Sciatic nerve (tissue), 2 donors: ENCODE measurements around the gene CYP19A1. TPM values are rescaled to one million over a fixed set of nuclear protein-coding genes. Genes with fewer than 3 reads are reported as not detected.
"Not testable (repeated sequence)": the region's sequence is repeated elsewhere in the genome, so short reads cannot be mapped to it uniquely, and the experiment has no call there.

Experiments used
- ATAC-seq: fragments of 200-7000 bp; cut with Tn5 transposase; one replicate; pipeline ENCODE4 v1.9.1; 2020; ENCODE audit warnings: mild to moderate bottlenecking, moderate library complexity
- DNase-seq: peaks from one replicate; pipeline ENCODE4 v3.0.0-alpha.2; 2020; ENCODE audit warnings: low spot score
- intact Hi-C: fragments of 100-400 bp; cut with DNase I; formaldehyde crosslinking; loops from one replicate; pipeline ENCODE4 v1.14.2; 2022
- total RNA-seq: library from RNA; stranded (reverse); fragmentation: NEBNext Ultra II Directional; extraction: Animal tissue kit (Norgen Biotek cat#: 25700); gene quantifications from one replicate; pipeline ENCODE4 v1.2.1, GENCODE V29; 2021
- donor health status: DM: no; HTN: no; CAD: no.
- donor health status: DM: no; HTN: no; CAD: no.

Gene CYP19A1
- total RNA-seq, 1 donor from 2014 or later = 24.0 TPM

GRCh38 chr15:51280838-51281237 lies 57.6 kb downstream of the CYP19A1 start:
- no peak for ATAC-seq

GRCh38 chr15:51279391-51279790 lies 59.0 kb downstream of the CYP19A1 start:
- DNase-seq = no peak
- intact Hi-C loops = no loop called here
- no peak for ATAC-seq

More at GRCh38 chr15:51280838-51281237, 57.6 kb downstream of the CYP19A1 start:
- intact Hi-C loops = loop anchor here (10.0 kb wide), 1 partner anchor 104 kb away; no protein-coding TSS in a partner anchor
- DNase-seq = no peak

- ATAC-seq = peak; percentile 86
- no peak for DNase-seq
These were observed 61.3 kb downstream of the CYP19A1 start for GRCh38 chr15:51277101-51277500.

GRCh38 chr15:51274956-51275355 lies 63.4 kb downstream of the CYP19A1 start:
- no peak for DNase-seq
- intact Hi-C loops = no loop called here
- ATAC-seq = no peak

More at GRCh38 chr15:51277101-51277500, 61.3 kb downstream of the CYP19A1 start:
- intact Hi-C loops = no loop called here

GRCh38 chr15:51270706-51271105 lies 67.7 kb downstream of the CYP19A1 start:
- ATAC-seq = peak; percentile 64
- DNase-seq = no peak
- intact Hi-C loops = no loop called here

GRCh38 chr15:51269496-51269895 lies 68.9 kb downstream of the CYP19A1 start:
- no peak for ATAC-seq
- DNase-seq = no peak
- intact Hi-C loops = no loop called here

GRCh38 chr15:51267703-51268083 lies 70.7 kb downstream of the CYP19A1 start:
- ATAC-seq (peak; percentile 46), DNase-seq (peak; percentile 64)

GRCh38 chr15:51267051-51267702 lies 71.2 kb downstream of the CYP19A1 start:
- DNase-seq (no peak), ATAC-seq (peak; percentile 60)
- intact Hi-C loops = no loop called here

More at GRCh38 chr15:51267703-51268083, 70.7 kb downstream of the CYP19A1 start:
- intact Hi-C loops = no loop called here

GRCh38 chr15:51266656-51267050 lies 71.7 kb downstream of the CYP19A1 start:
- intact Hi-C loops = no loop called here

GRCh38 chr15:51265037-51265555 lies 73.3 kb downstream of the CYP19A1 start:
- ATAC-seq (peak; percentile 49), DNase-seq (no peak)
- intact Hi-C loops = no loop called here

More at GRCh38 chr15:51266656-51267050, 71.7 kb downstream of the CYP19A1 start:
- ATAC-seq (peak; percentile 13), DNase-seq (no peak)

GRCh38 chr15:51263726-51264125 lies 74.7 kb downstream of the CYP19A1 start:
- ATAC-seq (no peak), DNase-seq (no peak)
- intact Hi-C loops = no loop called here

- ATAC-seq = no peak
- intact Hi-C loops = no loop called here
- DNase-seq = no peak
These were observed 75.3 kb downstream of the CYP19A1 start for GRCh38 chr15:51263116-51263515.

GRCh38 chr15:51262463-51262862 lies 75.9 kb downstream of the CYP19A1 start:
- intact Hi-C loops = no loop called here
- ATAC-seq (no peak), DNase-seq (no peak)

GRCh38 chr15:51261113-51261512 lies 77.3 kb downstream of the CYP19A1 start:
- intact Hi-C loops, DNase-seq, ATAC-seq: not testable (repeated sequence)

- DNase-seq = no peak
- intact Hi-C loops = no loop called here
- peak; percentile 85 for ATAC-seq
These were observed 78.2 kb downstream of the CYP19A1 start for GRCh38 chr15:51260202-51260601.

GRCh38 chr15:51255533-51255932 lies 82.9 kb downstream of the CYP19A1 start:
- no peak for ATAC-seq
- no peak for DNase-seq
- intact Hi-C loops = no loop called here

GRCh38 chr15:51253366-51253765 lies 85.0 kb downstream of the CYP19A1 start:
- intact Hi-C loops = no loop called here
- ATAC-seq = no peak
- DNase-seq = no peak

- intact Hi-C loops = no loop called here
- ATAC-seq = no peak
- DNase-seq = no peak
These were observed 85.7 kb downstream of the CYP19A1 start for GRCh38 chr15:51252671-51253070.

- ATAC-seq = no peak
These were observed 86.8 kb downstream of the CYP19A1 start for GRCh38 chr15:51251556-51251955.

GRCh38 chr15:51250217-51251011 lies 88.0 kb downstream of the CYP19A1 start:
- intact Hi-C loops = no loop called here
- no peak for DNase-seq
- ATAC-seq = no peak

More at GRCh38 chr15:51251556-51251955, 86.8 kb downstream of the CYP19A1 start:
- no peak for DNase-seq
- intact Hi-C loops = no loop called here
